Right cardiac atrium (tissue), 5 donors: Measurements from ENCODE around the gene NCAPH2. TPM values are rescaled to one million over a fixed set of nuclear protein-coding genes. Genes with fewer than 3 reads are reported as not detected.

Source experiments
- ATAC-seq, 2 donors: fragments of 200-7000 bp; cut with Tn5 transposase; one replicate each; pipeline versions ENCODE4 v1.8.0 to v1.9.1; 2020; ENCODE audit warnings: moderate library complexity in 2 of 2, mild to moderate bottlenecking in 1 of 2
- DNase-seq, 3 donors: peaks; one replicate each; pipeline ENCODE4 v3.0.0-alpha.2; 2020
- H3K27ac ChIP-seq: one replicate; pipeline ENCODE4 v1.5.1; 2013; ENCODE audit warnings: mild to moderate bottlenecking, low read length, control low read depth, moderate library complexity
- H3K27me3 ChIP-seq: one replicate; pipeline ENCODE4 v1.6.1; 2013; ENCODE audit not compliant: control insufficient read depth, insufficient read depth
- H3K4me1 ChIP-seq: one replicate; pipeline ENCODE4 v1.6.1; 2013; ENCODE audit warnings: low read length; ENCODE audit not compliant: control insufficient read depth, insufficient read depth
- H3K4me3 ChIP-seq: one replicate; pipeline ENCODE4 v1.5.1; 2013; ENCODE audit warnings: low read length, control low read depth
- H3K9me3 ChIP-seq: one replicate; pipeline ENCODE4 v1.6.1; 2013; ENCODE audit warnings: low read length; ENCODE audit not compliant: control insufficient read depth
- WGBS: extraction: QIAGEN DNeasy Blood & Tissue Kit; methylation state at CpG from one replicate; pipeline ENCODE4 v1.1.7; 2013; 5-methylcytosine and 5-hydroxymethylcytosine counted together
- intact Hi-C, 4 donors: fragments of 100-400 bp; cut with DNase I; formaldehyde crosslinking; loops; one replicate each; pipeline versions ENCODE4 v1.11.0 to v1.14.0; 2022 to 2023
- polyA plus RNA-seq: library from polyadenylated mRNA; stranded (reverse); fragments of 200-250 nt; gene quantifications from one replicate; pipeline ENCODE4 v1.2.3, GENCODE V29; 2013
- total RNA-seq, 4 donors: library from RNA; stranded (reverse); fragmentation: NEBNext Ultra II Directional; extraction: Animal tissue kit (Norgen Biotek cat#: 25700); gene quantifications; one replicate each; pipeline ENCODE4 v1.2.1, GENCODE V29; 2021
- donor health status: healthy with polysubstance abuse.
- donor health status: DM: no; HTN: yes; CAD: no.
- donor health status: DM: no; HTN: no; CAD: no.
- donor health status: DM: no; HTN: yes; CAD: no; lungs with severe emphysema.
- donor health status: DM: yes; HTN: yes; CAD: no.

NCAPH2 gene
- total and polyA plus RNA-seq, 5 donors: 23.3 to 35.0 (median 28.9) TPM

DNA sequence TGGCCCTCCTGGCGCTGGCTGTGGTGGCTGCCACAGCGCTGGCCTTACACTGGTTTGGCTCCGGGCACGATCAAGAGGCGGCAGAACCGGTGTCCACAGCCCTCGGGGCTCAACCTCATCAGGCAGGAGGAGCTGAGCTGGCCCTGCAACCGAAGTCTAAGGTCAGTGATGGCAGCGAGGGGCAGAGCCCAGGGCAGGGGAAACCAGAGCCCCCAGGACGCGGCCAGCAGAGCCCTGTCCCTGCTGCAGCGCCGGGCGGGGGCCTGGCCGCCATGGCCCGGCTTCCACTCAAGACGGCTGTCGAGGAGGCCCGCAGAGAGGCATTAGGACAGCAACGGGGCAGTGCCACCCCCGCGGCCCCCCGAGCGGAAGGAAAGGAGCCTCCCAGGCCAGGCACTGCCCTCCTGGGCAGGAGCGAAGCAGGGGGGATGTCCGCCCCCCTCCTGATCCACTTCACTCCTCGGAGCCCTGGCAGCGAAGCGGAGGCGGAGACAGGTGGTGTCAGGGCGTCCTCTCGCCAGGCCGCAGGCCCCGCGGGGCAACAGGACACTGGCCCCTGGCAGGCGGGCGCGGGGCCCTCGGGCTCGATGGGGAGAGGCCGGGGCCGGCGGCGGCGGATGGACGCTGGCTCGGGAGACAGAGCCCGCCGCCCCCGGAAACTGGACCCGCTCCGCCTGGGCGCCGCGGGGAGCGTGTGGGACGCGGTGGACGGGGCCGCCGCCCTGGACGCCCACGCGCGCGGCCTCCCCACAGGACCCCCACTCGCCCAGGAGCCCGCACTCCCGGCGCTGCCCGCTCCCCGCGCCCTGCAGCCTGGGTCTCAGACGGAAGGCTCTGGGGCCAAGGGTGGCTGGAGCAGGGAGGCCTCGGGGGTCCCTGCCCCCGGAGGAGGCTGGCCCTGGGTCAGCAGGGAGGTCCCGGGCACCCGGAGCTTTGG is 38.6 kb downstream of the NCAPH2 start:
- H3K9me3 ChIP-seq: no peaks in the 10 kb centered on the region
- WGBS: 49% methylated on average over 78 of the region's 78 CpGs
- intact Hi-C loops: no loop called here
- no peaks in the 10 kb centered on the region for H3K27me3 ChIP-seq
- H3K4me3 ChIP-seq: no peak overlapping the region
- H3K27ac ChIP-seq: no peak overlapping the region
- H3K4me1 ChIP-seq: no peaks in the 10 kb centered on the region
- DNase-seq: peak in 1 of 3 donors; percentile 54
- ATAC-seq: no peak

DNA sequence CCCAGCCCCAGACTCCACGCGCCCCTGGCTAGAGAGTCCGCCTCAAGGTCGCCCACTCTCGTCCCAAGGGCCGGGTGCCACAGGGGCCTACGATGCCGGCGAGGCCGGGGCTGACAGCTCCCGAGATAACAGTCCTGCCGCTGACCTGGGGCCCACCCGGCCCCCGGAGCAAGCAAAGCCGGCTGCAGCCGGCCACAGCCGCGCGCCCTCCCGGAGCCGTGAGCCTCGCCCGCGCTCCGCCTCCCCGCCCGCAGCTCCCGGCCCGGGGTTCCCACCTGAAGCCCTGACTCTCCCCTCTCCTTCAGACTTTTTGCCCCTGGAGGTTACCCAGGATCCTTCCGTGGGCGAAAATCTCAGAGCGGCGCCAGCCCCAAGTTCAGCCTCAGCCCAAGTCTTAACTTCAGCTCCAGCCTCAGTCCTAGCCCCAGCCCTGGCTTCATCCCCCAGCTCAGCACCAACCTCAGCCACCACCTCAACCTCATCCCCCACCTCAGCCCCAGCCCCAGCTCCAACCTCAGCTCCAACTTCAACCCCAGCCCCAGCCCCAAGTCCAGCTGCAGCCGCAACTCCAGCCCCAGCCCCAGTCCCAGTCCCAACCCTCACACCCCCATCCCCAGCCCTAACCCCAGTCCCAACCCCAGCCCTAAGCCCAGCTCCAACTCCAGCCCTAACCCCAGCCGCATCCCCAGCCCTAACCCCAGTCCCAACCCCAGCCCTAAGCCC is 39.4 kb downstream of the NCAPH2 start:
- Histone ChIP-seq H3K9me3 (no peaks in the 10 kb centered on the region), H3K4me3 (no peak overlapping the region), H3K4me1 (no peaks in the 10 kb centered on the region), H3K27ac (no peak overlapping the region), H3K27me3 (no peaks in the 10 kb centered on the region)
- ATAC-seq (no peak), DNase-seq (peak in 1 of 3 donors; percentile 61)
- intact Hi-C loops: no loop called here
- WGBS: 16% methylated on average over 35 of the region's 35 CpGs

GRCh38 chr22:50548040-50548920 is 40.3 kb downstream of the NCAPH2 start:
- Histone ChIP-seq H3K9me3 (no peaks in the 10 kb centered on the region), H3K27me3 (no peaks in the 10 kb centered on the region), H3K4me3 (peak overlapping the region; percentile 4), H3K27ac (no peak overlapping the region), H3K4me1 (no peaks in the 10 kb centered on the region)
- 6% methylated on average over 56 of the region's 56 CpGs for WGBS
- ATAC-seq (no peak), DNase-seq (peak in 2 of 3 donors; percentile 58 to 71)
- intact Hi-C loops: no loop called here

DNA sequence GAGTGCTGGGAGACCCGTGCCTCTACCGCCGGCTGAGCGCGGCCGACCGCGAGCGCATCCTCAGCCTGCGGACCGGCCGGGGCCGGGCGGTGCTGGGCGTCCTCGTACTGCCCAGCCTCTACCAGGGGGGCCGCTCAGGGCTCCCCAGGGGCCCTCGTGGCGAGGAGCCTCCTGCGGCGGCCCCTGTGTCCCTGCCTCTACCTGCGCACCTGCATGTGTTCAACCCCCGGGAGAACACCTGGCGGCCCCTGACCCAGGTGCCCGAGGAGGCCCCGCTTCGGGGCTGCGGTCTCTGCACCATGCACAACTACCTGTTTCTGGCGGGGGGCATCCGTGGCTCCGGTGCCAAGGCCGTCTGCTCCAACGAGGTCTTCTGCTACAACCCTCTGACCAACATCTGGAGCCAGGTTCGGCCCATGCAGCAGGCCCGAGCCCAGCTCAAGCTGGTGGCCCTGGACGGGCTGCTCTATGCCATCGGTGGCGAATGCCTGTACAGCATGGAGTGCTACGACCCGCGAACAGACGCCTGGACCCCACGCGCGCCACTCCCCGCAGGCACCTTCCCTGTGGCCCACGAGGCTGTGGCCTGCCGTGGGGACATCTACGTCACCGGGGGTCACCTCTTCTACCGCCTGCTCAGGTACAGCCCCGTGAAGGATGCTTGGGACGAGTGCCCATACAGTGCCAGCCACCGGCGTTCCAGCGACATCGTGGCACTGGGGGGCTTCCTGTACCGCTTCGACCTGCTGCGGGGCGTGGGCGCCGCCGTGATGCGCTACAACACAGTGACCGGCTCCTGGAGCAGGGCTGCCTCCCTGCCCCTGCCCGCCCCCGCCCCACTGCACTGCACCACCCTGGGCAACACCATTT is 41.1 kb downstream of the NCAPH2 start:
- peak in 2 of 3 donors; percentile 35 to 61 for DNase-seq
- no peak for ATAC-seq

DNA sequence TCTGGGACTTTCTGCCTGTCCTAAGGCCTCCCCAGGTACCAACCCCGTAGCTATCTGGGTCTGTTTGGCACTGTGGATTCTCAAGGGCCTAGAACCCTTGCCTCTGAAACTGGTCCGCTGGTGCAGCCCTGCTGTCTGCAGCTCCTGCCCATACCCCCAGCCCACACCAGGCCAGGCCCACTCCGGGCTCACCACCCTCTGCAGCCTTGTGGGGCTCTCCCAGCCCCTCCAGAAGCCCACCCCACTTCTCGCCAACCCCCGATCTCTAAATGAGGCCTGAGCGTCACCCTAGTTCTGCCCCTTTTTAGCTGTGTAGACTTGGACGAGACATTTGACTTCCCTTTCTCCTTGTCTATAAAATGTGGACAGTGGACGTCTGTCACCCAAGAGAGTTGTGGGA is 42.4 kb downstream of the NCAPH2 start:
- Histone ChIP-seq H3K4me1 (no peaks in the 10 kb centered on the region), H3K4me3 (no peak overlapping the region), H3K27ac (no peak overlapping the region), H3K27me3 (no peaks in the 10 kb centered on the region), H3K9me3 (no peaks in the 10 kb centered on the region)
- no peak for ATAC-seq
- WGBS: 90% methylated on average over 8 of the region's 8 CpGs
- intact Hi-C loops: no loop called here
- DNase-seq: no peak

More for the DNA sequence above, 41.1 kb downstream of the NCAPH2 start:
- no peaks in the 10 kb centered on the region for H3K27me3 ChIP-seq
- H3K4me3 ChIP-seq: peak overlapping the region; percentile 4
- no peak overlapping the region for H3K27ac ChIP-seq
- no peaks in the 10 kb centered on the region for H3K9me3 ChIP-seq
- no peaks in the 10 kb centered on the region for H3K4me1 ChIP-seq
- WGBS: 61% methylated on average over 68 of the region's 68 CpGs
- intact Hi-C loops: no loop called here

GRCh38 chr22:50551160-50551752 is 43.2 kb downstream of the NCAPH2 start:
- WGBS: 93% methylated on average over 11 of the region's 11 CpGs
- intact Hi-C loops: no loop called here
- no peak for ATAC-seq
- H3K9me3 ChIP-seq: no peaks in the 10 kb centered on the region
- no peak overlapping the region for H3K27ac ChIP-seq
- H3K4me3 ChIP-seq: no peak overlapping the region
- H3K4me1 ChIP-seq: no peaks in the 10 kb centered on the region
- H3K27me3 ChIP-seq: no peaks in the 10 kb centered on the region
- DNase-seq: no peak

GRCh38 chr22:50553310-50553709 is 45.3 kb downstream of the NCAPH2 start:
- ATAC-seq: no peak
- Histone ChIP-seq H3K9me3 (no peaks in the 10 kb centered on the region), H3K27me3 (no peaks in the 10 kb centered on the region), H3K4me3 (no peak overlapping the region), H3K4me1 (no peaks in the 10 kb centered on the region), H3K27ac (no peak overlapping the region)
- 80% methylated on average over 8 of the region's 8 CpGs for WGBS
- peak in 1 of 3 donors; percentile 7 for DNase-seq
- intact Hi-C loops: no loop called here

- intact Hi-C loops: no loop called here
- Histone ChIP-seq H3K27ac (no peak overlapping the region), H3K9me3 (no peaks in the 10 kb centered on the region), H3K4me1 (no peaks in the 10 kb centered on the region), H3K4me3 (no peak overlapping the region), H3K27me3 (no peaks in the 10 kb centered on the region)
- ATAC-seq: no peak
- 83% methylated on average over 5 of the region's 5 CpGs for WGBS
- DNase-seq: no peak
These were observed 48.7 kb downstream of the NCAPH2 start for GRCh38 chr22:50556703-50557102.

DNA sequence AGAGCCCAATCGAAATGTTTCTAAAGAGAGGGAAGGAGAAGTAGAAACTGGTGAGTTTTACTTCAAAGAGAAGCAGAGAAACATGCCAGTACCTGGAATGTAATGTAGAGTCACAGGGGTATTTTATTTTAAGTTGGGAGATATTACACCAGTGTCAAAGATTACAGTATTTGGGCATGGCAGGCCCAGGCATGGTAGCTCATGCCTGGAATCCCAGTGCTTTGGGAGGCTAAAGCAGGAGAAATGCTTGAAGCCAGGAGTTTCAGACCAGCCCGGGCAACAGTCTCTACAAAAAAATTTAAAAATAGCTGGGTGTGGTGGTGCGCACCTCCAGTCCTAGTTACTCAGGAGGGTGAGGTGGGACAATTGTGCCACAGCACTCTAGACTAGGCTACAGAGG is 52.0 kb downstream of the NCAPH2 start:
- Histone ChIP-seq H3K27me3 (no peaks in the 10 kb centered on the region), H3K4me3 (no peak overlapping the region), H3K27ac (no peak overlapping the region), H3K4me1 (peaks cover 3% of the 10 kb centered on the region), H3K9me3 (no peaks in the 10 kb centered on the region)
- intact Hi-C loops: no loop called here
- peak in 1 of 3 donors; percentile 3 for DNase-seq
- 88% methylated on average over 3 of the region's 3 CpGs for WGBS
- no peak for ATAC-seq
